Stimulated activated CD8-positive, alpha-beta memory T cell treated with anti-CD3 and anti-CD28 coated beads, Interleukin-2, amount 100 ng/mL, for 48 hours (primary cell): Measurements from ENCODE around the gene CEP85L.

Experiments used
- DNase-seq, 2 donors: peaks; one replicate each; pipeline ENCODE4 v3.0.0-alpha.2; 2020; ENCODE audit warnings: low read depth in 2 of 2

Gene CEP85L

GRCh38 chr6:118579786-118580185, 71.6 kb downstream of the CEP85L start:
- DNase-seq: no peak

- DNase-seq: no peak
Measured at GRCh38 chr6:118578617-118579016, 72.8 kb downstream of the CEP85L start.

GRCh38 chr6:118577972-118578371, 73.4 kb downstream of the CEP85L start:
- DNase-seq: no peak

- DNase-seq: no peak
Measured at GRCh38 chr6:118574051-118574865, 77.1 kb downstream of the CEP85L start.

GRCh38 chr6:118571121-118571520, 80.3 kb downstream of the CEP85L start:
- no peak for DNase-seq

GRCh38 chr6:118569498-118569897, 81.9 kb downstream of the CEP85L start:
- no peak for DNase-seq

- DNase-seq: no peak
Measured at GRCh38 chr6:118567974-118568373, 83.4 kb downstream of the CEP85L start.

GRCh38 chr6:118565311-118565960, 86.0 kb downstream of the CEP85L start:
- no peak for DNase-seq

- DNase-seq: no peak
Measured at GRCh38 chr6:118562959-118563358, 88.4 kb downstream of the CEP85L start.

- no peak for DNase-seq
Measured at GRCh38 chr6:118562248-118562647, 89.1 kb downstream of the CEP85L start.

- DNase-seq: no peak
Measured at GRCh38 chr6:118559659-118560058, 91.7 kb downstream of the CEP85L start.

- DNase-seq: no peak
Measured at GRCh38 chr6:118558464-118559217, 92.8 kb downstream of the CEP85L start.

GRCh38 chr6:118554698-118555097, 96.7 kb downstream of the CEP85L start:
- no peak for DNase-seq

GRCh38 chr6:118553132-118553531, 98.3 kb downstream of the CEP85L start:
- DNase-seq: no peak

GRCh38 chr6:118551063-118552053, 100.0 kb downstream of the CEP85L start:
- DNase-seq: no peak

GRCh38 chr6:118548613-118549012, 102.8 kb downstream of the CEP85L start:
- no peak for DNase-seq

GRCh38 chr6:118548136-118548535, 103.3 kb downstream of the CEP85L start, which contains the start of gene PLN:
TSS of gene PLN (plus strand) at chr6:118548296. CDS start at chr6:118558922, 10,626 bp downstream.
- no peak for DNase-seq

- no peak for DNase-seq
Measured at GRCh38 chr6:118546880-118547218, 104.5 kb downstream of the CEP85L start.

- no peak for DNase-seq
Measured at GRCh38 chr6:118546164-118546879, 105.1 kb downstream of the CEP85L start.

- no peak for DNase-seq
Measured at GRCh38 chr6:118544105-118544504, 107.3 kb downstream of the CEP85L start.
